Dendritic cell treated with granulocyte-macrophage colony-stimulating factor and Interleukin-4, amounts not matched to agents 40 ng/mL and 50 ng/mL, for 4 days (primary cell): ENCODE measurements around the gene EFNB2.

Experiments used
- H3K27ac Mint-ChIP-seq: one replicate; pipeline ENCODE4 v1.8.0; 2022; ENCODE audit warnings: mild to moderate bottlenecking, mixed read lengths
- H3K27me3 Mint-ChIP-seq: one replicate; pipeline ENCODE4 v1.8.0; 2022; ENCODE audit warnings: mild to moderate bottlenecking, mixed read lengths
- H3K36me3 Mint-ChIP-seq: one replicate; pipeline ENCODE4 v1.8.0; 2022; ENCODE audit warnings: low read depth, mixed read lengths
- H3K4me1 Mint-ChIP-seq: one replicate; pipeline ENCODE4 v1.8.0; 2022; ENCODE audit warnings: low read depth, mixed read lengths
- H3K4me3 Mint-ChIP-seq: one replicate; pipeline ENCODE4 v1.8.0; 2022; ENCODE audit warnings: mild to moderate bottlenecking, moderate library complexity, mixed read lengths
- H3K9me3 Mint-ChIP-seq: one replicate; pipeline ENCODE4 v1.8.0; 2022; ENCODE audit warnings: mixed read lengths
- intact Hi-C: fragments of 100-400 bp; cut with micrococcal nuclease; formaldehyde crosslinking; loops from one replicate; pipeline ENCODE4 v1.15.0; 2022

EFNB2 gene

DNA sequence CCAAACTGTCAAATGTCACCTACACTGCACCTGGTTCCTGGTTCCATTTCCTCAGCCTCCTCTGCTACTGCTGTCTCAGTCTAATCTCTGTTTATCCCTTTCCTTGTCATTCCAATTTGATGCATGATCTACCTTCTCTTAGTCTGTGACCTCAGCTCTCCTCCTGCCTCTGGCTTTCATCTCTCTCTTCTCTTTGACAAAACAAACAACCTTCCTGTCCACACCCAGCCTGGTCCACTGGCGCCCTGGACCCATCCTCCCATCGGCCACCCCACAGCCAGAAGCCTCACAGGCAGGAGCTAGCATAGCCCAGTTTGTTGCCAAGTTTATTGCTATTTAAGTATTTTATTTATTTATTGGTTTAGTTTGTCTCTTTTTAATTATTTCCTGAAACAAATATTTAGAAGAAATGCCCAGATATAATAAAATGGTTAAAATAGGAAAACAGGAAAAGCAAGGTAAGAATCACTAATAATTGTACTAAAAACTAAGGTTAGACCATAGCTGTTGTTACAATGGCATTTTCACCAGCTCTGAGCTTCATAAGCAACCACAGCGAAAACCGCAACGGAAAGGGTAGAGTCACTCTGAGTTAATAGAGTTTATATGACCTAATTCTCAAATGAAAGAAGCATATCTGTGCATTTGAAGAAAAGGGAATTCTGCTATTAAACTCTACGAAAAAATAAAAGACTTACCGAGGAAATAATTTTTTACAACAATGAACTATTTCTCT is 68.6 kb downstream of the EFNB2 start:
- H3K4me1 Mint-ChIP-seq, result no peaks in the 10 kb centered on the region
- no peak overlapping the region for H3K27ac Mint-ChIP-seq
- H3K36me3 Mint-ChIP-seq, result no peaks in the 10 kb centered on the region
- intact Hi-C loops, result no loop called here
- H3K9me3 Mint-ChIP-seq, result no peaks in the 10 kb centered on the region
- H3K27me3 Mint-ChIP-seq, result peaks cover 9% of the 10 kb centered on the region
- no peak overlapping the region for H3K4me3 Mint-ChIP-seq

DNA sequence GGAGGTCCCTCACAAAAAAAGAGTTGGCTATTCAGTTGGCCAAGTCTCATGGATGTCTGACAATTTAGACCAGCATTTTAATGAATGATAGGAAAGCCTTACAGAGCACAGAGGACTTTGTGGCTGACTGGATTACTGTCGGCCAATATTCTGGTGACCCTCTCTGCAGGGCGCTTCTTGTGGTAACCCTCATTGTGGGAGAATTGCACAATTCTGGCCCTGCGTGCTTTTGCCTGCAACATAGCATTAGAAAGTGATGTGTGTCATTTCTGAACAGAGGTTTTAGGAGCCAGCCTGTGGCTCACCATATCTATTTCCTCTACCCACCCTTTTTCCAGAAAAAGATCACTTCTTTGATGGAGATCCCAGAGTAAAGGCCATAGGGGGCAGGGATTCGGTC is 71.4 kb downstream of the EFNB2 start:
- Mint-ChIP-seq H3K4me1 (no peaks in the 10 kb centered on the region), H3K27me3 (peaks cover 10% of the 10 kb centered on the region), H3K27ac (no peak overlapping the region), H3K4me3 (no peak overlapping the region), H3K36me3 (no peaks in the 10 kb centered on the region), H3K9me3 (no peaks in the 10 kb centered on the region)
- intact Hi-C loops, result no loop called here

- peaks cover 6% of the 10 kb centered on the region for H3K27me3 Mint-ChIP-seq
- no peaks in the 10 kb centered on the region for H3K36me3 Mint-ChIP-seq
- H3K9me3 Mint-ChIP-seq, result no peaks in the 10 kb centered on the region
- intact Hi-C loops, result no loop called here
- no peak overlapping the region for H3K4me3 Mint-ChIP-seq
- no peak overlapping the region for H3K27ac Mint-ChIP-seq
- H3K4me1 Mint-ChIP-seq, result no peaks in the 10 kb centered on the region
These were observed 72.8 kb downstream of the EFNB2 start for GRCh38 chr13:106462710-106463109.

DNA sequence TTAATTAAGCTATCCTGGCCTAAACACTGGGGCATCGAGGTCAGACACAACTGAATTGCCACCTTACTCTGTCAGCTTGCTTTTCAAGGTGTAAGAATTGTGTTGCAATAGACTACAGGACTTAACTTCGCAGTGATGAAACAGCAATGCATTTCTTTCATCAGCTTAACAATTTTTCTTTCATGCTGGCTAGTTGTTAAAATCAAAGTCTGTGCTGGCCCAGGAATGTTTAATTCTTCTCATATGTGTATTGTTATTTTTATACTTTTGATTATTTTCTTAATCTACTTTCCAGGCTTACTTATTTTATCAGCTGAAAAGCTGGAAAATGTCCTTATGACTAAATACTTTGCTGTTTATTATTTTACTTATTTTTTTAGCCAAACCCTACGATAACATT is 79.7 kb downstream of the EFNB2 start:
- Mint-ChIP-seq H3K36me3 (no peaks in the 10 kb centered on the region), H3K27me3 (no peaks in the 10 kb centered on the region), H3K4me3 (no peak overlapping the region), H3K27ac (no peak overlapping the region), H3K9me3 (no peaks in the 10 kb centered on the region), H3K4me1 (no peaks in the 10 kb centered on the region)
- intact Hi-C loops, result no loop called here

DNA sequence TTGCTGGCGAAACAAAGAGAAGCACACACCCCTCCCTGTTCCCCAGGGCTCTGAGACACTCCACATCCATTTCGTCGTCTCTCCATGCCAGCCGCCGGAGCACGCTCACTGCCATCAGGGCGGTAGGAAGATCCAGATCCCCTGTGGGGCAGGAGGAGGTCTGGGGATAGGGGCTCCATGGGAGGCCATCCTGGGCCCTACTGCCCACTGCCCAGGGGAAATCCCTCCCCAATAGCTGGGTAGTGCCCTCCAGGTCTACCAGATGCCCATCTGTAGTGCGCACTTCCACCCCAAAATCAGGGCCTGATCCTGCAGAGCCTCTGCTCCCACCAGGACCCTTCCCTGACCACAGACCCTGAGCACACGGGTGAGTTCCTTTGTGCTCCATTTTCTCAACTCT is 80.3 kb downstream of the EFNB2 start:
- H3K36me3 Mint-ChIP-seq, result no peaks in the 10 kb centered on the region

GRCh38 chr13:106453101-106453500 is 82.4 kb downstream of the EFNB2 start:
- Mint-ChIP-seq H3K4me3 (no peak overlapping the region), H3K4me1 (no peaks in the 10 kb centered on the region), H3K27ac (no peak overlapping the region), H3K27me3 (no peaks in the 10 kb centered on the region), H3K9me3 (no peaks in the 10 kb centered on the region), H3K36me3 (no peaks in the 10 kb centered on the region)
- intact Hi-C loops, result no loop called here

More for the DNA sequence above, 80.3 kb downstream of the EFNB2 start:
- Mint-ChIP-seq H3K4me1 (no peaks in the 10 kb centered on the region), H3K4me3 (no peak overlapping the region), H3K9me3 (no peaks in the 10 kb centered on the region), H3K27me3 (no peaks in the 10 kb centered on the region), H3K27ac (no peak overlapping the region)
- intact Hi-C loops, result no loop called here

- H3K27ac Mint-ChIP-seq, result no peak overlapping the region
These were observed 84.5 kb downstream of the EFNB2 start for GRCh38 chr13:106450991-106451390.

DNA sequence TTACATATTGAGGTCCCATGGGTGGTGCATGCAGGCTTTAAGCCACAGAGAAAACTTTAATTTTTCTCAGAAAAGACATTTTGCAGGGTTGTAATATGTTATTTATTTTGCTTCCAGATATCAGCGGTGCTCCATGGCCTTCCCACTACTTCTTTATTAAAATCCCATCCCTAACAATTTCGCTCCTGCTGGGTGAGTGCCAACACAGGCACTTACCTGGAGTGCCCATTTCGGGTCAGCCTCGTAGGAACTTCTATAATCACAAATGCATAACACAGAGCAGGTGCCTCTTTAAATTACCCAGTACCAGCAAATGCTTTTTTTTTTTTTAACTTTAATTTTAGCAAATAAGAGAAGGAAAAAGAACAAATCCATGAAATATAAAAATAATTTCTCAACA is 86.4 kb downstream of the EFNB2 start:
- Mint-ChIP-seq H3K9me3 (no peaks in the 10 kb centered on the region), H3K27me3 (no peaks in the 10 kb centered on the region), H3K27ac (no peak overlapping the region), H3K36me3 (no peaks in the 10 kb centered on the region), H3K4me1 (no peaks in the 10 kb centered on the region), H3K4me3 (no peak overlapping the region)
- intact Hi-C loops, result no loop called here

More at GRCh38 chr13:106450991-106451390, 84.5 kb downstream of the EFNB2 start:
- Mint-ChIP-seq H3K4me1 (no peaks in the 10 kb centered on the region), H3K4me3 (no peak overlapping the region), H3K27me3 (no peaks in the 10 kb centered on the region), H3K36me3 (no peaks in the 10 kb centered on the region), H3K9me3 (no peaks in the 10 kb centered on the region)
- intact Hi-C loops, result no loop called here

DNA sequence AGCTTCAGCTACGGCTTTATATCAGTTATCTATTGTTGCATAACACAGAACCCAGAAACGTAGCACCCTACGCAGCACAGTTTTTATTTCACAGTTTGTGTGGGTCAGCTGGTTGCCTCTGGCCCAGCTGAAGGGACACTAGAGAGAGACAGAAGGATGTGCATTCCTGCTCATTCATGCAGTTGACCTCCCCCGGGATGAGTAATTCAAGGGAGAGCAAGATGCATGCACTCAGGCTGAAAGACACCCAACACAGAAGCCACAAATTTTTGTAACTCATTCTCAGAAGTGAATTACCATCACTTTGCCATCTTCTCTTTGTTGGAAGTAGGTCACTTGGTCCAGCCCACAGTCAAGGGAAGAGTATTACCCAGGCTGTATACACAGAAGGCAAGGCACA is 89.5 kb downstream of the EFNB2 start:
- H3K9me3 Mint-ChIP-seq, result no peaks in the 10 kb centered on the region
- H3K27ac Mint-ChIP-seq, result no peak overlapping the region
- no peaks in the 10 kb centered on the region for H3K4me1 Mint-ChIP-seq
- H3K36me3 Mint-ChIP-seq, result no peaks in the 10 kb centered on the region
- no peaks in the 10 kb centered on the region for H3K27me3 Mint-ChIP-seq
- intact Hi-C loops, result no loop called here
- H3K4me3 Mint-ChIP-seq, result no peak overlapping the region

GRCh38 chr13:106443607-106444322 is 91.7 kb downstream of the EFNB2 start:
- intact Hi-C loops, result no loop called here
- no peaks in the 10 kb centered on the region for H3K27me3 Mint-ChIP-seq
- no peaks in the 10 kb centered on the region for H3K36me3 Mint-ChIP-seq
- no peak overlapping the region for H3K4me3 Mint-ChIP-seq
- H3K27ac Mint-ChIP-seq, result no peak overlapping the region
- H3K4me1 Mint-ChIP-seq, result no peaks in the 10 kb centered on the region
- H3K9me3 Mint-ChIP-seq, result no peaks in the 10 kb centered on the region

- no peaks in the 10 kb centered on the region for H3K27me3 Mint-ChIP-seq
- intact Hi-C loops, result no loop called here
- H3K4me3 Mint-ChIP-seq, result no peak overlapping the region
- no peaks in the 10 kb centered on the region for H3K9me3 Mint-ChIP-seq
- H3K27ac Mint-ChIP-seq, result no peak overlapping the region
- no peaks in the 10 kb centered on the region for H3K36me3 Mint-ChIP-seq
- H3K4me1 Mint-ChIP-seq, result no peaks in the 10 kb centered on the region
These were observed 94.6 kb downstream of the EFNB2 start for GRCh38 chr13:106440866-106441265.
